ENCODE measurements around the gene PRDM8.
"Not testable (repeated sequence)": the region's sequence is repeated elsewhere in the genome, so short reads cannot be mapped to it uniquely, and the experiment has no call there.

The PRDM8 gene

GRCh38 chr4:80228460-80228859 lies 31.2 kb downstream of the PRDM8 start:
- DNase-seq (ENCODE audit: low read depth), result no peak

DNA sequence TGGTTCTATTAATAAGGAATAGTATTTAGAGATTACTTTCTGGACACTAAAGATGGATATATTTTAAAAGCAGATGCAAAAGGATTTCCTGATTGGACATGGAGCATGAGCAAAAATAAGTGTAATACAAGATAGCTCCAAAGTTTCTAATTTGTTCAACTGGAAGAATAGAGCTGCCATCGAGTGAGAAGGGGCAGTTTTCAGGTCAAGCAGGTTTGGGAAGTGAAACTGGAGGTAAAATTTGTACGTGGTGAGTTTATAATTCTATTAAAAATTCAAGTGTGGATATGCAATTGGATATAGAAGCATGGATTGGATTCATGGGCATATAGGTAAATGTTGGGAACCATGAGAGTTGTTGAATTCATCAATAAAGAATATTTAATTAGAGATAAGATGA lies 31.8 kb downstream of the PRDM8 start:
- no peak for DNase-seq (ENCODE audit: low read depth)

DNA sequence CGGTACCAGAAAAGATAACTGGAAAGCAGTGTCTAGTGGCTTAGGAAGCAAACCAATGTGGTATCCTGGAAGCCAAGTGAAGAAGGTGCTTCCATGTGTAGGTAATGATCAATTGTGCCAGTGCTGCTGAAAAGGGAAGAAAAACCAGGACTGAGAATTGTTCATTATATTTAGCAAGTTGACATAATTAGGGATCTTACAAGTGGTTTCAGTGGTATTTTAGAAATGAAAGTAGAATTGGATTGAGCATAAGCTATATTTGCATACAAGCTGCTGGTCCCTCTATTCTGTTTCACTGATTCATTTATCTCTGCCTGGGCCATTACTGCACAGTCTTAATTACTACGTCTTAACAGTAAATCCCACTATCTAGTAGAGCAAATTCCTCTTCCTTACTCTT lies 32.3 kb downstream of the PRDM8 start:
- no peak for DNase-seq (ENCODE audit: low read depth)

GRCh38 chr4:80231180-80231579 lies 33.9 kb downstream of the PRDM8 start:
- no peak for DNase-seq (ENCODE audit: low read depth)

DNA sequence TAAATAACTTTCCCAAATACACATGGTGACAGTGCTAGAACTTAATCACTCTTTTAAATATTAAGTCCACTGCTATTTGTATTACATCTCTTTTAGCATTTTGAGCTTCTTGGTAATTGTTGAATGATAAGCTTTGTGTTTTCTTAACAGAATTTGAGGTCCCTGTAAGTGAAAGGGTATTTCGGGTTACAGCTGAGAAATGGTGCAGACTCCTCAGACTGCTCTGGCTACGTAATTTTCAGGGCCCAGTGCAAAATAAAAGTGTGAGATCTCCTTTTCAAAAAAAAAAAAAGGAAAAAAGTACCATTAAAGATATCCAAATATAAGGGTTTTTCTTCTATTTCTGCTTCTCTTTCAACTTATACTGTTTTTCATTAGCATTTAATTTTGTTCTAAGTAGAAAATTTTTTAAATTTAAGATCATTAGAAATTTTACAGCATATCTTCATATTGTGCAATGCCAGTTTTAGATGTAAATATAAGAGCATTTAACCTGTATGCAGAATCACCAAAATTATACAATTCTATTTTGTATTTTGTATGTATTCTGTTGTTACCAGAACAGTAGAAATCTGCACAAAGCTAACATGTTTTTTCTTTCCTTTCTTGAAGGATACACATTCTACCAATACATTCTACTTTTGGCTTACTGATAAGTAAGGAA lies 35.5 kb downstream of the PRDM8 start:
- DNase-seq (ENCODE audit: low read depth), result no peak

- no peak for DNase-seq (ENCODE audit: low read depth)
Observed at GRCh38 chr4:80233390-80233789, 36.1 kb downstream of the PRDM8 start.

- no peak for DNase-seq (ENCODE audit: low read depth)
Observed at GRCh38 chr4:80235451-80235850, 38.1 kb downstream of the PRDM8 start.

DNA sequence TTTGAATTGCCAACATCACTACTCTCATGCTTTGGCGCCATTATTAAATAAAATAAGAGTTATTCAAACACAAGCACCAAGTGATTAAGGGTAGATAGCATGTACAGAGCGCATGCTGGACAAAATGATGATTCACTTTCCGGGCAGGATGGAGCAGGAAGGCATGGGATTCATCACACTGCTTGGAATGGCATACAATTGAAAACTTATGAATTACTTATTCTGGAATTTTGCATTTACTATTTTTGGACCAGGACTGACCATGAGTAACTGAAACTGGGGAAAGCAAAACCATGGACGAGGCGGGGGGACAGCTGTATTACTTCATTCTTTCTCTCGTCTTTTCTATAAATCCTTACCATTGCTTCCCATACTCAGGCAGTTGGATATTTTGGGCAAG lies 40.7 kb downstream of the PRDM8 start:
- DNase-seq (ENCODE audit: low read depth), result no peak

GRCh38 chr4:80239480-80240150 lies 42.3 kb downstream of the PRDM8 start:
- DNase-seq (ENCODE audit: low read depth), result no peak

DNA sequence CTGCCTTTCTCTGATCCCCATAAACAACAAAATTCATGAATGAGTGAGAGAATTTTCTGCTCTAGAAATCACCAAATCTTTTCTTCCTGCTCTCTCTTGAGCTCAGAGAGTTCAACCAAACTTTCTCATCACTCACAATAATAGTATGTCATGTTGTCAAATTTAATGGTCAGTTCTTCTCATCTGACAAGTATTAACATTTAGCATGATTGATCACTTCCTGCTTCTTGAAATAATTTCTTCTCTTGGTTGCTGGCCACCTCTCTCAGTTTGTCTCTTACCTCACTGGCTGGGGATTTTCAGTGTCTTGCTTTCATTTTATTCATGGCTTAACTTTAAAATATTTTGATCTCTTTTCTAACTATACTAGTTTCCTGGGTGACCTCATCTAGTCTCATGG lies 43.7 kb downstream of the PRDM8 start:
- DNase-seq (ENCODE audit: low read depth), result no peak

DNA sequence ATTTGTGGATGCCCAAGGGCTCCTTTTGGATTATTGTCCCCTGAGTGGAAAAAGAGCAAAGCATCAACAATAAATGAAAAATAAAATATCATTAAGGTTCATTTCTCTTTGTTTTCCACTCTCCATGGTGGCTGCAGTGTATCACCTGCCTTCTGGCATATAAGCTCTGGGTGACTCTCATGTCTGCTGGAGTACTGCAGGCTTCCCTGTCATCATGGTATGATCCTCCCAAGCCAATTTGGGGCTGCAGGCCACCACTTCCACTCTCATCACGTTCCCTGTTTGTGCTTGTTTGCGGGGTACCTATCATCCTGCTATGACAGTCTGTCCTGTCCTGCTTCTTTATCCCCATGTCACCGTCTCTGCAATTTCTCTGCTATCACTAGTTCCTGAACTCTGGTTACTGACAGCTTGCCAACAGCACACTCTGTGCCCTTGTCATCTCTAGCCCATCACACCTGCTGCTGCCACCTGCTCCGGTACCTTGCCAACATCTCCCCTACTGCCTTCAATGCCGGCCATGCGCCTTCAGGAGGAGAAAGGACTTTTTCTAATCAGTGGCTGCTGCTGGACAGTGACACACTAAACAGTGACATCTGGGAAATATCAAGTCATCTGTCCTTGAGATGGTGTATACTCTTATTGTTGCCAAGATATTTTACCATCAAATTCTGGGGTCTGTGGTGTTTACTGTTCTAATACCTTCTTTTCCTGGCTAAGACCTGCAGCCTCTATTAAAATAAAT lies 46.1 kb downstream of the PRDM8 start:
- DNase-seq (ENCODE audit: low read depth), result no peak

DNA sequence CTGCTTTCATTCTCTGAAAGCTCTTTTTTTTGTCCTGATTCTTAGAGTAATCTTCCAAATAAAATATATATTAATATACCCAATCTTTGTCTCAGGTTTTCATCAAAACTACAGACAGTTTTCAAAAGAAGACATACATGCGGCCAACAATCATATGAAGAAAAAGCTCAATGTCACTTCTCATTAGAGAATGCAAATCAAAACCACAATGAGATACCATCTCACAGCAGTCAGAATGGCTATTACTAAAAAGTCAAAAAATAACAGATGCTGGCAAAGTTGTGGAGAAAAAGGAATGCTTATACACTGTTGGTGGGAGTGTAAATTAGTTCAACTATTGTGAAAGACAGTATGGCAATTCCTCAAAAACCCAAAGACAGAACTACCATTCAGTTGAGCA lies 50.2 kb downstream of the PRDM8 start:
- not testable (repeated sequence) for DNase-seq (ENCODE audit: low read depth)

GRCh38 chr4:80249144-80249543 lies 51.8 kb downstream of the PRDM8 start:
- no peak for DNase-seq (ENCODE audit: low read depth)

GRCh38 chr4:80252427-80252826 lies 55.1 kb downstream of the PRDM8 start:
- no peak for DNase-seq (ENCODE audit: low read depth)

DNA sequence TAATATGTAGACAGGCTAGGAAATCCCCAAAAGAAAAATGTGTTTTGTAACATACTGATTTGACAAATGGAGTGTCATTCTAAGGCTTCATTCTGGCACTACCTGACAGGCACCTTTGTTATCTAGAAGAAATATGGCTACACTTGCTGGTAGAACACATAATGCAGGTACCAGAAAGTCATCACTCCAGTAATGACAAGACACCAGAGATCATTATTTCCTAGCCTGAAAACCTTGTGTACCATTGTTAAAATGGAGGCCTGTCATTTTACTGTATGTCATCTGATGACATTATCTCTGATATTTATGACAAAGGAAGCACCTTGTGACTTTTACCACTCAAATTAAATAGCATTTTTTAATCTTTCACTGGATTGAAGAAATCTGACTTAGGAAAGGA lies 55.6 kb downstream of the PRDM8 start:
- DNase-seq (ENCODE audit: low read depth), result no peak

DNA sequence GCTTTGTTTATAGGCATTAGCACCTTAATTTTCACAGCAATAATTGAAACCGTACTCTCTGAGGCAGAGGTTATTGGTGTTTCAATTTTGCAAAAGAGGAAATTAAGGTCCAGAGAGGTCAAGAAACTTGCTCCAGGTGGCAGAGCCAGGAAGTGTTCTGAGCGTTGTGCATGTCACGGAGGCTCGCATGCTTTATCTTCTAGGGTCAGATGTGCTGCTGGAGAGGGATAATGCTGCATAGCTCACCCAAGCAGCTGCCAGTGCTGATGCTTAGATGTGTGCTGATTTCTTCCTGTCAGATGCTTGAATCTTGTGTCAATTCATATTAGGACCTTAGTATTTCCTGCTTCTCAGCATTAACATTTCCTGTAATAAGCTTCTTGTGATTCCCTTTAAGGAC lies 56.2 kb downstream of the PRDM8 start:
- DNase-seq (ENCODE audit: low read depth), result no peak
